Endometrial microvascular endothelial cells (primary cell): ENCODE measurements around the gene APOM. TPM values are rescaled to one million over a fixed set of nuclear protein-coding genes. Genes with fewer than 3 reads are reported as not detected.

ENCODE experiments used
- in situ Hi-C: cut with HindIII; loops from 2 replicates; pipeline ENCODE4 v1.10.0; 2017; ENCODE audit warnings: low sequenced_read_pairs, low pct_unique_long_range_greater_than_20kb; ENCODE audit errors: inconsistent ontology term
- total RNA-seq: library from RNA; depleted of rRNA; stranded (reverse); fragments of >200 nt; gene quantifications from one replicate; pipeline ENCODE4 v1.2.3, GENCODE V29; 2015; ENCODE audit errors: inconsistent ontology term

APOM gene
- 1.9 TPM for total RNA-seq

DNA sequence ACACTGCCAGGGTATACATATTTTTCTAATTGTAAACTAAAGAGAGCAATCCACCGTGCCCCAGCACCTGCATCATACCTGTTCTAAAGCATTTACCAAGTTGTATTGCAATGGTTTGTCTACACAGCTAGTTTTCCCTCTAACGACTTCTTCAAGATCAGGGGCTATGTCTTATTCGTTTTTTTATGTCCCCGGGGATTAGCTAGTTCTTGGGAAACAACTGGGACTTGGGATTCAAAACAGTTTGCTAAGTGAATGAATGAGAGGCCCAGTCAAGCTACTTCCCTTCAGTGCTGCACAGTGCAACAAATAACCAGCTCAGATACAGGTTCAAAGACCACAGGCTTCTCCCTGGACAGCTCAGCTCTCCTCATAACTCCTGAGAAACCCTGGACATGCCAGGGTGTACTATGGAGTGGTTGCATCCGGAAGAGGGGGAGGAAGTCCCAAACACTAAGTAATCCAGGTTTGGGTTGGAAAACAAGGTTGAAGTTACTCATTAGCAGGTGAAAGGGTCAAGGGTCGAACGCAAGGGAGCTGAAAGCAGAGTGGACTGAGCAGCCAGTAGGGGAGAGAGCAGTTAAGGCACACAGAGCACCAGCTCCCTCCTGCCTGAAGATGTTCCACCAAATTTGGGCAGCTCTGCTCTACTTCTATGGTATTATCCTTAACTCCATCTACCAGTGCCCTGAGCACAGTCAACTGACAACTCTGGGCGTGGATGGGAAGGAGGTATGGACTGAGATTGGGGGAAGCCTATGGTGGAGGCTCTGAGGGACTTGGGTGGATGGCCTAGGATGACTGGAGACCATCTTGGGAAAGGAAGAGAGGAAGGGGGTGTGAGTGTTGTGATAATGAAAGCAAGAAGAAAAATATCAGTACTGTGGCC, at the start of gene APOM:
APOM (plus strand) TSS at position 546 of the 889 bp plus-strand sequence; CDS start at position 619, 73 bp downstream.
- in situ Hi-C loops, result no loop called here

DNA sequence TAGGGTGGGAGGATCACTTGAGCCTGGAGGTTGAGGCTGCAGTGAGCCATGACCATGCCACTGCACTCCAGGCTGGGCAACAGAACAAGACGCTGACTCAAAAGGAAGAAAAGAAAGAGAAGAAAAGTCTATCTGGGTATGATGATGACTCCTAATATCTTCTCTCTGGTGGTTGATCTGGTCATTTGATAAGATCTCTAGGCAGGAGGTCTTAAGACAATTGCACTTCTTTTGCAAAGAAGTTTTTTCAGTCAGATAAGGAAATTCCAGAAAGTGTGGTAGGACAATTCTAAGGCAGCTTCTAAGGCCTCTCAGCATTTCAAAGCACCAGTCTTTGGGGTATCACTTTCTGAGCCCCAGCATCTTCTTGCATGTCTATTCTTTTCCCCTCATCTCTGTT, 48.4 kb upstream of the APOM start:
- in situ Hi-C loops, result no loop called here

DNA sequence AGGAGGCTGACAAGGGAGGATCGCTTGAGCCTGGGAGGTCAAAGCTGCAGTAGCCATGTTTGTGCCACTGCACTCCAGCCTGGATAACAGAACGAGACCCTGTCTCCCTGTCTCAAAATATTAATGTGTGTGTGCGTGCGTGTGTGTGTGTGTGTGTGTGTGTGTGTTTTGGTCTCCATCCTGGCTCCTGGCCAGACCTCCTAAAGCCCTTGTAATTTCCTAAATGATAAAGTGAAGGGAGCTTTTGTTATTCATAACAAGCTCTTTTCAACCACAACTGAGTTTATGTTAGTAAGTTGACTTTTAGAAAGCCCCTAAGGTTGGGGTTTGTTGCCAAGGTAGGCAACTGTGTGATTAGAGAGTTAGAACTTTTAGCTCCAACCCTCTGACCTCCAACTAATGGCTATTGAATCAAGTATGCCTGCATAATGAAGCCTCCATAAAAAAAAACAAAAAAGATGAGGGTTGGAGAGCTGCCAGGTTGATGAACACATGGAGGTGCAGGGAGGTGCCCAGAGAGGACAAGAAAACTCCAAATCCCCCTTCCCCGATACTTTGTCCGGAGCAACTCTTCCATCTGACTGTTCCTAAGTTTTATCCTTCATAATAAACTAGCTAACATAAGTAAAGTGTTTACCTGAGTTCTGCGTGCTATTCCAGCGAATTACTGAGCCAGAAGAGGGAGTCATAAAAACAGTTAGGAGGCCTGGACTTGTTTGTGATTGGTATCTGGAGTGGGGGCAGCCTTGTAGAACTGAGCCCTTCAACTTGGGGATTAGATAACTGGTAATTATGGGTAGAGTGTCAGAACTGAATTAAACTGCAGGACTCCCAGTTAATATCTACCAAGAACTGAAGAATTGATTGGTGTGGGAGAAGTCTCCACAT, 45.9 kb upstream of the APOM start:
- in situ Hi-C loops, result no loop called here

DNA sequence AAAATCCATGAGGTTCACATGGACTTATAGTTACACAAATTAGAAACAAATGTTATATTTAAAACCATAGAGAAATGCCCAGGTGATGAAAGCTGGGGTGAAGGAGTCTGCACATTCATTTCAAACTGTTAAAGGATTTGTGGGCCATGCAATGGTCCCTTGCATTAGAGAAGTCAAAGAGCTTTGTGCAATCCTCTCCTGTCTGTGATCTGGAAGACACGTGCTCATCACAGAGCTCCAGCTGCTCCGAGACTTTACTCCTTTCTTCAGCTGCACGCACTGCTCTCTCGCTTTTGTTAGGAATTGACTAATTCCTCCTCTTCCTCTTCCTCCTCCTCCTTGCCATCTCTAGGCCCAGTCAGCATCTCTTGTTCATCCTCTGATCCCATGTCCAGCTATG, 44.7 kb upstream of the APOM start:
- in situ Hi-C loops, result no loop called here

DNA sequence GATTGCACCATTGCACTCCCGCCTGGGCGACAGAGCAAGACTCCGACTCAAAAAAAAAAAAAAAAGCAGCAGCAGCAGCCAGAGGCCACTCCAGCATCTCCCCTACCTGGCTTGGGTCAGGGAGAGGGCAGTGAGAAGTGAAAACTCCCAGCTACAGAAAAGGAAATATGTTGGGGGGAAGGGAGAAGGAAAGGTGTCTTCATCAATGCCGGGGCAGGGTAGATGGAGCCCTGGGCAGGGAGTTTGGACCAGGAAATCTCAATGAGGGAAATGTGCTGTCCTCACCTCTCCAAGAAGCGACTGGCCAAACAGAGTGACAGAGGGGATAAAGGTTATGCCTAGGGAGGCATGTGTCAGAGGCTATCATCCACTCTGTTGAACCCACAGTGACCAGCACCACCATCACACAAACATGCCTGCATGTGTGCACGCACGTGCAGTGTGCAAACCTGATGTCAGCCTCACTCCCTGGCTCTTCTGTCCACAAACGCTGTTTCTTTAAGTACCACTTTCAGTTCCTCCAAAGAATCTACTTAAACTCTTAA, 41.5 kb upstream of the APOM start:
- in situ Hi-C loops, result no loop called here

DNA sequence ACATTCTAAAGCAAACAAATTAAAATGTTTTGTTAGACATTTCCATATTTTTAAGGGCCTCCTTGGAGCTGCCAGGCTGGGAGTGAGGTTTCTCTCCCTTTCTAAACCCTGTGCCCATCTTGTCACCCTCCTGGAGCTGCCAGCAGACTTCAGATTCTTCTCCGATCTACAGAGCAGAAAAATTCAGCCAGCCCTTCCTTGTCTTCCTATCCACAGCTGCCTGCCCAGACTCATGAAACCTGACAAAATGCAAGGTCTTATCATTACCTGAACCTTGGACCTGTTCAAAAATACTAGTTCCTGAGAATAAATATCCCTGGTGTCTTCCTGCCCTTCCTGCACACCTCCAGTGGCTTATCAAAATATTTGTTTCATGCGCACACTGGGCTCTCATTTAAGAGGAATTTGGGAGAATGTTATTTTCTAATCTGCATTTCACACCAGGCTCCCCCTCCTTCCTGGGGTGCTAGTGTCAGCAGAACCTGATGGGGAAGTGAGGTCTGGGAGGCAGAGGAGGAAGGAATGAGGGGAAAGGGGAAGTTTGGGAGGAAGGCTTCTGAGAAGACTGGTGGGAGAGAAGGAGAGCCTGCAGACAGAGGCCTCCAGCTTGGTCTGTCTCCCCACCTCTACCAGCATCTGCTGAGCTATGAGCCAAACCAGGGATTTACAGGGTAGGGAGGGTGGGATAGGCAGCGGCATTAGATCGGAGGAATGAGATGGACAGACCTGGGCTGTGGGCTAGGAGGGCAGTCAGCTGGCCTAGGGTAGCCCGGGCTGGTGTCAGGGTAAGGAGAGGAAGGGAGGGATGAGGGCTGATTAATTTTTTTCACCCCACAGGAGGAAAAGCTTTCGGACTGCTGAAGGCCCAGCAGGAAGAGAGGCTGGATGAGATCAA, 40.8 kb upstream of the APOM start, which contains the start of gene AIF1:
AIF1 (plus strand) TSS at position 551 of the 895 bp plus-strand sequence; CDS start at position 647, 96 bp downstream.
- in situ Hi-C loops, result no loop called here

DNA sequence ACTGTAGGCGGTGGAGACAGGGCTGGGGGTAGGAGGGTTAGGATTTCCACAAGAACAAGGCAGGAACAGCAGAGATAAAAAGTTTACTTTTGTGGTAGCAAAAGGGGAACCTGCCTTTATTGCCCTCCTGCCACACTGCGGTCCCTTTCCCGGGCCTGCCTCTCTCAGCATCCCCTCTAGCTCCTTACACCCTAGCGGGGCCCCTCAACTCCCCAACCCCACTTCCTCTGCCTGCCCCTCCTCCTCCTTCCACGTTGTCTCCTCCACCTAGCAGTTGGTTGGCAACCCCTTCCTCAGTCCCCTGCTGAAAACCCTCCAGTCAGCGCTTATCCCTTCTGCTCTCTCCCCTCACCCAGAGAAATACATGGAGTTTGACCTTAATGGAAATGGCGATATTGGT, 39.9 kb upstream of the APOM start:
- in situ Hi-C loops, result no loop called here

DNA sequence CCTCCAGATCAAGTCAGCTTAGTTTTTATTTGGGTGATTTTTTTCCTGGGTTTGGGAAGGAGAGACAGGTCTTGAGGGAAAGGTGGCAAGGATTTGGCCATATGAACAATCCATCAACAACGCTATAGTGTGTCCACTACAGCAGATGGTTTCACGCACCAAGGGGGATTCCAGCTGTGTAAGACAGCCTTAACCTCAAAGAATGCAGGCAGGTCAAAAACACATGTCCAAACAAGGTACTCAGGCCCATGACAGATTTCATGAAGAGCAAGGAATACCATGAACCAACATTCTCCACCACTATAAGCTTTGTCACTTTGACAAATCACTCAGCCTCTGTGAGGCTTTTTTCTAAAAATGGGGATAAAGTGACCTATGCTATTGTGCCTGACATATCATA, 38.7 kb upstream of the APOM start:
- in situ Hi-C loops, result no loop called here

DNA sequence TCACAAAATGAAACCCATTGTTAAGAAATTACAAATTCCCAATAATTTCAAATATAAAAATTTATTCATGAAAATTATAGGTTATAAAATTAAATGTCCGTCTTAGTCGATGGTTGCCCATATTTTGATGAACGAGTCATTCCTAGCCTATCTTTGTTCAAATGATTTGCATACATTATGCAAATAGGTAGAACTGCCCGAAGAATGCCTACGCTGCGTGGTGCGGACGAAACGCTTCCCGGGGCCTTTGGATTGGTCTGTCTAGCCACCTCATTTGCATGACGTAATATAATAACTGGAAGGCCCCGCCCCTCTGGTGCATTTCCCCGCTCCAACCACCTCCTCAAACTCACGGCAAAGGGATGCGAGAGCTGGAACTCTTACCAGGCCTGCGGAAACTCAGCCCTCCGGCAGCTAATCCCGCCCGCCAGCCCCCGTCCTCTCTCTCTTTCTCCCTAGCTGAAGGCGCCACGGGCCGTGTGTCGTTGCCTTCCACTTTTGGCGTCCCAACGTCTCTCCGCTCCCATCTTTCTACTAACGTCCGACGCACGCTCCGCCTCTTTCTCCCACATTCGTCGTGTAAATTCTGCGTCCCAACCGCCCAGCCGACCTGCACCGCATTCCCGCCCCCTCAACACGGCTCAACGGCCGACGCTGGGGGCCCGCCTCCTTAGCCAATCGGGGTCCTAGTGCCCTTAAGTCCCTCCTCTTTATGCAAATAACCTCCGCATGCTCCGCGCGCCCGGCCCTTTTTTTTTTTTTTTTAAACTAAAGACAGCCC, 35.7 kb upstream of the APOM start:
- in situ Hi-C loops, result no loop called here

DNA sequence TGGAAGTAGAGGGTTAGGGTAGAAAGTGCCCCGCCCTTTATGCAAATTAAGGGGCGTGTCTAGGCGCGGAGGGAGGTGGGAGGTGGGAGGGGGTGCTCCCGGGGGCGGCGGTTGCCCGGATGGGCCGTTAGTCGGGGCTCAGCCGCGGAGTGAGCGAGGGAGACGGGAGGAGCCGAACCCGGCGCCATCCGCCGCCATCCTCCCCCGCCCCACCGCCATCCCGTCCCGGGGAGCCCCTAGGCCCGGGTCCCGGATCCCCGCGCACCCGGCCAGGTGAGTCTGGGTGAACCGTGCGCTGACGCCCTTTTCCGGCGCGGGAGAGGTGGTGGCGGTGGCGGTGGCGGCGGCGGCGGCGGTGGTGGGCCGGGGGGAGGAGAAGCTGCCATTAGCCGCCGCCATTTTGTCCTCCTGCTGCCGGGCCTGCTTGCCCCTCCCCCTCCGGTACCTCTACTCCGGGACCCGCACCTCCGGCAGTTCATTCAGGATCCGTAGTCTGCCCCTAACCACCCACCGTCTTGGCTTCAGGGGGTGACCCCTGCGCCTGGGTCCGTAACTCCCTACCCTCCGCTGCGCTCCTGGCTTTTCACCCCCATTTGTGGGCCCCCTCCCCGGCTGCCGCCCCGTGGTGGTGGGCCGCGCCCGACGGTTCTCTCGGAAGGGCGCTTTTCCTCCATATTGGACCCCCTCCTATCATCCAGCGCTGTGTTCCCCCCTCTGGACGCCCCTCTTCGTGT, 34.9 kb upstream of the APOM start, which contains the start of gene PRRC2A:
PRRC2A (plus strand) TSS at position 130 of the 734 bp plus-strand sequence. CDS start 2,075 bp downstream, outside the sequence.
- in situ Hi-C loops, result no loop called here

DNA sequence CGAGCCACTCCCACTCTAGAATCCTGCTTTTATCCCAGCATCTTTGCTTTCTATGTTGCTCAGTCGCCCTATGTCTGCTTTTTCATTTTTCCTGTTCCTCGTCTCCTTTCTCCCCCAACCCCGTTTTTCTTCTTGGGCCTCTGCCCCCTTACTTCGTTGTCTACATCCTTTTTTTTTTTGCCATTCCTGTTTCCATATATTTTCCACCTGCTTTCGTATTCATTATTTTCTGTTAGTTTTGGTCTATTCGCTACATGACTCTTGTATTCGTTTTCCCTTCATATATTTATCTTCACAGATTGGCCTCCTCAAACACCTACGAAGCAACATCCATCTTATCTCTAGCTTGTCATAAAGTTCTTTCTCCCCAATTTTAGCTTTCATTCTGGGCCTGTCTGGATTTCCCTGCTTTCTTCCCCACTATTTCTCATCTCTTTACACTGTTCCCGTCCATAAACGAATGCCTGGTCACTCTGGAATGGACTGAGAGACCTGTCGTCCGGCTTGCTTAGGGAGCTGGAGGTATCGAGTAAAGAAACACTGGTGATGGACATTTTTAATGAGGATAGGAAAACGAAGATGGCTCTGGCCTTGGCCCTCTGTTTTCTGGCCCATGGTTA, 34.3 kb upstream of the APOM start:
- in situ Hi-C loops, result no loop called here

DNA sequence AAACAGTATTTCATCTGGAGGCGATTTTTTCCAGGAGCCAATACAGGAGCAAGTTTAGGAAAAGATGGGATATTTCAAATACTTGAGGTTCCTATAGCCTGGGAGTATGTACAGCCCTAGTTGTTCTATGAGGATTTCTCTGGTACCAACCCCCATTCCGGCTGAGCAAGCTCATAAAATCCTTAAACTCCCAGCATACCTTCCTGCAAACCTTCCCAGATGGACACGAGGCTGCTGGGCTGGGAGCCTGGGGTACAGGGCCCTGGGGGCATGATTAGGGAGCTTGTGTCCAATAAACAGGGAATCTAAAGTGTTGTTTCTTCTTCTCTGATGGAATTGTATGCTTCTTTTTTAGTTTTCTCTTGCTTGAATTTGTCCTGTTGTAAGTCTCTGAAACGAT, 33.7 kb upstream of the APOM start:
- in situ Hi-C loops, result no loop called here

DNA sequence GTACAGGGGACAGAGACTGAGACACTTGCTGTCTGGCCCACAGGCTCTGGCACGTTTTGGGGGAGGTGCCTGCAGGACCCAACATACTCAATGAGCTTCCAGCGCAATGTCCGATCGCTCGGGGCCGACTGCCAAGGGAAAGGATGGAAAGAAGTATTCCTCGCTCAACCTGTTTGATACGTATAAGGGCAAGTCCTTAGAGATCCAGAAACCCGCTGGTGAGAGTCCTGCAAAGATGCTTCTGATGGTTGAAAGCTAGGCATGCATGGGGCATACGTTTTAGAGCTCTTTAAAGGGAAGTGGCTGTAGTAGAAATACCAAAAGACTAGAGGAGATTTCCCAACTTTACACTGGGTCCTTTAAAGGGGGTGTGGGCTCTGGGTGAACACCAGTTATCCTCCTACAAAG, 33.0 kb upstream of the APOM start:
- in situ Hi-C loops, result no loop called here

DNA sequence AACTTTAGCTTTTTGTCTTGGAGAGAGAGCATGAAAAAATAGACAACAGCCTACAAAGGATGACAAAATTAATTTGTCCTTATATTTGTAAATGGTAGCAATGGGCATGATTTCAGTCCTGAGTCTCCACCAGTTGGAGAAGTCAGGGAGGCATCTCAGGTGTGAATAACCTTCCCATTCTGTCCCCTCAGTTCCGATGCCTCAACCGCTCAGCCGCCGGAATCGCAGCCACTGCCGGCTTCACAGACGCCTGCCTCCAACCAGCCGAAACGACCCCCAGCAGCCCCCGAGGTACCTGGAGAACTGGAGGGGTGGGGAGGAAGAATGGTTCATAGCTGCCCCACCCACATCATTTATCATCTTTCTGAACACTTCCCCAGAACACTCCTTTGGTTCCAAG, 31.6 kb upstream of the APOM start:
- in situ Hi-C loops, result no loop called here

DNA sequence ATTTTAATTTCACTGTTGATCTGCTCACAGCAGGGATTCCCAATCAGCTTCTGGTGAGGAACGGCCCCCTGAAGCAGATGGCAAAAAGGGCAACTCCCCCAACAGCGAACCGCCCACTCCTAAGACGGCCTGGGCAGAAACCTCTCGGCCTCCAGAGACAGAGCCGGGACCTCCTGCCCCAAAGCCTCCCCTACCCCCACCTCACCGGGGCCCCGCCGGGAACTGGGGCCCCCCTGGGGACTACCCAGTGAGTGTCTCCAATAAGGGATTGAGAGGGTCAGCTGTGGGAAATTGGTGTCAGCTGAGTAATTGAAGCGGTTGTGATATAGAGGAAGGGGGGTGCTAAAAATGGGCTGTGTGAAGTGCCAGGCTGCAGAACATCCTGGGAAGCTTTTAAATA, 28.7 kb upstream of the APOM start:
- in situ Hi-C loops, result no loop called here

DNA sequence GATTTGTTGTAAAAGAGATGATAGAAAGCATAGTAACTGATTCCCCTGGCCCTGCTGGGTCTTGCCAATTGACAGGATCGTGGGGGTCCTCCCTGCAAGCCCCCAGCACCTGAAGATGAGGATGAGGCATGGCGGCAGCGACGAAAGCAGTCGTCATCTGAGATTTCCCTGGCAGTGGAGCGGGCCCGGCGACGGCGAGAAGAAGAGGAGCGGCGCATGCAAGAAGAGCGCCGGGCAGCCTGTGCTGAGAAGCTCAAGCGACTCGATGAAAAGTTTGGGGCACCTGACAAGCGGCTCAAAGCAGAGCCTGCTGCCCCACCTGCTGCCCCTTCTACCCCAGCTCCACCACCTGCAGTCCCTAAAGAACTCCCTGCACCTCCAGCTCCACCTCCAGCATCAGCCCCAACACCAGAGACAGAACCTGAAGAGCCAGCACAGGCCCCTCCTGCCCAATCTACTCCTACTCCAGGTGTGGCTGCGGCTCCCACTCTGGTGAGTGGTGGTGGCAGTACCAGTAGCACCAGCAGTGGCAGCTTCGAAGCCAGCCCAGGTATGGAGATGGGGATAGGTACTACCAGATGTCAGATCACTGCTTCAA, 27.9 kb upstream of the APOM start:
- in situ Hi-C loops, result no loop called here
